Panc1 (cell line): Measurements from ENCODE around the gene ARHGAP18.

Source experiments
- POLR2AphosphoS5 ChIP-seq: IDR thresholded peaks from 2 replicates; pipeline ENCODE4 v1.6.1; 2012; ENCODE audit warnings: mild to moderate bottlenecking, low read depth, low read length, moderate library complexity
- SIN3A ChIP-seq: IDR thresholded peaks from 2 replicates; pipeline ENCODE4 v1.6.1; 2012; ENCODE audit warnings: low read depth, mild to moderate bottlenecking, low read length, moderate library complexity, borderline replicate concordance; ENCODE audit not compliant: insufficient read depth
- TCF7L2 ChIP-seq: IDR thresholded peaks from 2 replicates; pipeline ENCODE4 v1.6.1; 2011; ENCODE audit warnings: mild to moderate bottlenecking, low read depth, low read length, inconsistent platforms
- TF ChIP-seq, protein P1 (sequence below): fragments of 450-650 bp; IDR thresholded peaks from 2 replicates; pipeline ENCODE4 v1.5.1; 2017; ENCODE audit warnings: mild to moderate bottlenecking
- TF ChIP-seq, protein P2 (sequence below), 2 experiments: IDR thresholded peaks; 2 replicates each; pipeline ENCODE4 v1.6.1; 2011 to 2012; ENCODE audit warnings: low read depth in 2 of 2, control low read depth in 1 of 2, low read length in 1 of 2, mild to moderate bottlenecking in 1 of 2, moderate library complexity in 1 of 2; ENCODE audit not compliant: insufficient read depth in 1 of 2

DNA sequence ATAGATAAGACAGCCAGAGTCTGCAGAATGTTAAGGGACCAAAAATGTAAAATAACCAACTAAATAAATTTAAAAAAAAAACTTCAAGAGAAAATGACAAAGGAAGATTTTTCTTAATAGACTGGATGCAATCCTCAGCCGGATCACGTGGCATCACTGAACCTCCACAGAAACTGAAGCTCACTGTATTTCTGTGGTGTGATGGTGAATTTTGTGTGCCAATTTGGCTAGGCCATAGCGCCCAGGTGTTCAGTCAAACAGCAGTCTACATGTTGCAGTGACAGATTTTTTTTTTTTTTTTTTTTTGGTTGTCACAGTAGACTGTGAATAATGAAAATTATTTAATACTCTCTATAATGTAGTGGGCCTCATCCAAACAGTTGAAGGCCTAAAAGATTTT is 95.5 kb downstream of the ARHGAP18 start:
- TF ChIP-seq, protein P1, sequence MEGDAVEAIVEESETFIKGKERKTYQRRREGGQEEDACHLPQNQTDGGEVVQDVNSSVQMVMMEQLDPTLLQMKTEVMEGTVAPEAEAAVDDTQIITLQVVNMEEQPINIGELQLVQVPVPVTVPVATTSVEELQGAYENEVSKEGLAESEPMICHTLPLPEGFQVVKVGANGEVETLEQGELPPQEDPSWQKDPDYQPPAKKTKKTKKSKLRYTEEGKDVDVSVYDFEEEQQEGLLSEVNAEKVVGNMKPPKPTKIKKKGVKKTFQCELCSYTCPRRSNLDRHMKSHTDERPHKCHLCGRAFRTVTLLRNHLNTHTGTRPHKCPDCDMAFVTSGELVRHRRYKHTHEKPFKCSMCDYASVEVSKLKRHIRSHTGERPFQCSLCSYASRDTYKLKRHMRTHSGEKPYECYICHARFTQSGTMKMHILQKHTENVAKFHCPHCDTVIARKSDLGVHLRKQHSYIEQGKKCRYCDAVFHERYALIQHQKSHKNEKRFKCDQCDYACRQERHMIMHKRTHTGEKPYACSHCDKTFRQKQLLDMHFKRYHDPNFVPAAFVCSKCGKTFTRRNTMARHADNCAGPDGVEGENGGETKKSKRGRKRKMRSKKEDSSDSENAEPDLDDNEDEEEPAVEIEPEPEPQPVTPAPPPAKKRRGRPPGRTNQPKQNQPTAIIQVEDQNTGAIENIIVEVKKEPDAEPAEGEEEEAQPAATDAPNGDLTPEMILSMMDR, result no peak
- no peak for TF ChIP-seq TCF7L2
- TF ChIP-seq, protein P2, sequence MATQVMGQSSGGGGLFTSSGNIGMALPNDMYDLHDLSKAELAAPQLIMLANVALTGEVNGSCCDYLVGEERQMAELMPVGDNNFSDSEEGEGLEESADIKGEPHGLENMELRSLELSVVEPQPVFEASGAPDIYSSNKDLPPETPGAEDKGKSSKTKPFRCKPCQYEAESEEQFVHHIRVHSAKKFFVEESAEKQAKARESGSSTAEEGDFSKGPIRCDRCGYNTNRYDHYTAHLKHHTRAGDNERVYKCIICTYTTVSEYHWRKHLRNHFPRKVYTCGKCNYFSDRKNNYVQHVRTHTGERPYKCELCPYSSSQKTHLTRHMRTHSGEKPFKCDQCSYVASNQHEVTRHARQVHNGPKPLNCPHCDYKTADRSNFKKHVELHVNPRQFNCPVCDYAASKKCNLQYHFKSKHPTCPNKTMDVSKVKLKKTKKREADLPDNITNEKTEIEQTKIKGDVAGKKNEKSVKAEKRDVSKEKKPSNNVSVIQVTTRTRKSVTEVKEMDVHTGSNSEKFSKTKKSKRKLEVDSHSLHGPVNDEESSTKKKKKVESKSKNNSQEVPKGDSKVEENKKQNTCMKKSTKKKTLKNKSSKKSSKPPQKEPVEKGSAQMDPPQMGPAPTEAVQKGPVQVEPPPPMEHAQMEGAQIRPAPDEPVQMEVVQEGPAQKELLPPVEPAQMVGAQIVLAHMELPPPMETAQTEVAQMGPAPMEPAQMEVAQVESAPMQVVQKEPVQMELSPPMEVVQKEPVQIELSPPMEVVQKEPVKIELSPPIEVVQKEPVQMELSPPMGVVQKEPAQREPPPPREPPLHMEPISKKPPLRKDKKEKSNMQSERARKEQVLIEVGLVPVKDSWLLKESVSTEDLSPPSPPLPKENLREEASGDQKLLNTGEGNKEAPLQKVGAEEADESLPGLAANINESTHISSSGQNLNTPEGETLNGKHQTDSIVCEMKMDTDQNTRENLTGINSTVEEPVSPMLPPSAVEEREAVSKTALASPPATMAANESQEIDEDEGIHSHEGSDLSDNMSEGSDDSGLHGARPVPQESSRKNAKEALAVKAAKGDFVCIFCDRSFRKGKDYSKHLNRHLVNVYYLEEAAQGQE (IDR thresholded peaks at IDR 0.05; ENCODE audit: insufficient read depth in 1 of 2, low read depth in 2 of 2, low read length in 1 of 2), result no peak
- TF ChIP-seq SIN3A, result no peak
- no peak for TF ChIP-seq POLR2AphosphoS5
